ENCODE results near the gene KATNIP. TPM values are rescaled to one million over a fixed set of nuclear protein-coding genes. Genes with fewer than 3 reads are reported as not detected.
A peak's percentile ranks its signal among the peaks of the same experiment; 100 is the strongest.

The KATNIP gene
- polyA plus RNA-seq (2012; ENCODE audit: insufficient read depth, insufficient read length), result 10.2 TPM

GRCh38 chr16:27549746-27550581 is at the start of gene KATNIP, which contains the start of gene GTF3C1:
Gene KATNIP, plus strand, starts transcription at chr16:27550144. Its CDS starts 27 bp downstream, at chr16:27550171.
Gene GTF3C1, minus strand, starts transcription at chr16:27549913. Its CDS starts 23 bp downstream, at chr16:27549890.
- DNase-seq (ENCODE audit: low read depth, low spot score), result peak; percentile 93
- peak within 1 kb of the TSS; percentile 100 for H3K4me3 ChIP-seq (ENCODE audit: low read length)

DNA sequence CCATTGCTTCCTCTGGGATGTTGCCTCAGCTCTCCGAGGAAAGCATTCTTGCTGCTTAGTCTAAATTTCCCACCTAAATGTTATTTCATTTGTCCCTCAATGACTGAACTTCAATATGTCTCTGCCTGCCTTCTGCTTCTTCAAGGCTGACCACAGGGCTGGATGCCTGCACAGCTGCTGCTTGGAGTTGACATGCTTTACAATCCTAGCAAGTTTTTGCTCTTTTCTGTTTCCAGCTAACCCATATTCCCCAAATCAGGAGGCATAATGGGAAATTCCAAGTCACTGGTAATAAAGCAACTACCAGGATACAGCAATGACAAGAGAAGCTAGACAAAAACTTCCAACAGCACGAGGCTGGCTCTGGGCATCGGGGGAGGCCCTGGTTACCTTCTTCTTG is 49.1 kb upstream of the KATNIP start:
- H3K4me3 ChIP-seq (ENCODE audit: low read length), result no peak overlapping the region
- no peak for DNase-seq (ENCODE audit: low read depth, low spot score)

GRCh38 chr16:27503662-27504061 is 46.3 kb upstream of the KATNIP start:
- no peak overlapping the region for H3K4me3 ChIP-seq (ENCODE audit: low read length)
- DNase-seq (ENCODE audit: low read depth, low spot score), result no peak

- DNase-seq (ENCODE audit: low read depth, low spot score), result no peak
- H3K4me3 ChIP-seq (ENCODE audit: low read length), result no peak overlapping the region
These were observed 44.4 kb upstream of the KATNIP start for GRCh38 chr16:27505297-27506236.

DNA sequence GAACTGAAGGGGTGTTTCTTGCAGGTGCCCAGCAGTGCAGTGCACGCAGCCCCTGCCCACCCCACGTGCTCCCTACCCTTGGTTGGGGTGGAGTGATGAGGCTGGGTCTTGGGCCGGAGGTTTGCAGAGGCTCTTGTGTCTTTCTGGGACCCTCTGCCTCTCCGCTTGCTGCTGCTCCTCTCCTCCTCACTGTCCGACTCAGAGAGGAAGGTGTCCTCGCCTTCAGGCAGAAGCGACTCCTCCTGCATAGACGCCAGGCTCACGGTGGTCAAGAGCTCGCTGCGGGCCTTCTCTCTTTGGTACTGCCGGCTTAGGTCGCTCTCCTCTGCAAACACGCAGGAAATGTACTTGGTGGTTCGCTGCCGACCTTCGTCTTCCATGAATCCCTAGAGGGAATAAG is 43.2 kb upstream of the KATNIP start:
- DNase-seq (ENCODE audit: low read depth, low spot score), result no peak

GRCh38 chr16:27508476-27508875 is 41.5 kb upstream of the KATNIP start:
- DNase-seq (ENCODE audit: low read depth, low spot score), result no peak
- no peak overlapping the region for H3K4me3 ChIP-seq (ENCODE audit: low read length)

More for the DNA sequence above, 43.2 kb upstream of the KATNIP start:
- no peak overlapping the region for H3K4me3 ChIP-seq (ENCODE audit: low read length)

DNA sequence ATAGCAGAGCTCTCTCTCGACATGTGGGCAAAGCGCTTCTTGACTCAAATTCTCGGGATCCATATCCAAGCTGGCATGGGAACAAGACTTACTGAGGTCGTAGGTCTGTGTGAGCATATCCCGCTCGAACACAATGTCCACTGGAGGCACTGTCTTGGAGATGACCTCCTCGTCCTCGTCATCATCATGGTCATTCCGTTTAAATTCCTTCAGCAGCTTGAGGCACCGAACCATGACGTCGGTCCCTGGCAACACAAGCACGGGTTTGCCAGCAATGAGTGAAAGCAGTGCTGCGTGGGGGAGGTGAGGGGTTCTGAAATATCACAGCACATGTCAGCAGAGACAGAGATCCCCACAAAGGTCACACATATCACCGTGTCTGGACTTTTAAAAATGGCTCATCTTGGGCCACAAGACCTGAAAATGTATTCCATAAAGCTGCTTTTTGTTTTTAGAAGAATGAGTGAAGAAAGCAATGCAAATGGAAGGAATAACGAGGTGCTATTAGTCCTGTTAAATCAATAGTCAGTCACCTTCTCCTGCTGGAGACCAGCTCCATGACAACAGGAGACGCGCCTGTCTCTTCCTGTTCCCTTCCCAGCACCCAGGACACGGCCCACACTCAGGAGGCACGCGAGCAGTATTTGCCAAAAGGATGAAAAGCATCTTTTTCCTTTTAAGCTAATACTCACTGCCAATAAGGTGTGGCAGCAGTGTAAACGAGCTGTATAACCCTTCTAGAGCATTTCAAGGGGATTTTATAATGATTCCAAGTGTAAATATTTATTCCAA is 38.1 kb upstream of the KATNIP start:
- H3K4me3 ChIP-seq (ENCODE audit: low read length), result no peak overlapping the region
- DNase-seq (ENCODE audit: low read depth, low spot score), result no peak

GRCh38 chr16:27514806-27515205 is 35.1 kb upstream of the KATNIP start:
- H3K4me3 ChIP-seq (ENCODE audit: low read length), result no peak overlapping the region
- no peak for DNase-seq (ENCODE audit: low read depth, low spot score)

DNA sequence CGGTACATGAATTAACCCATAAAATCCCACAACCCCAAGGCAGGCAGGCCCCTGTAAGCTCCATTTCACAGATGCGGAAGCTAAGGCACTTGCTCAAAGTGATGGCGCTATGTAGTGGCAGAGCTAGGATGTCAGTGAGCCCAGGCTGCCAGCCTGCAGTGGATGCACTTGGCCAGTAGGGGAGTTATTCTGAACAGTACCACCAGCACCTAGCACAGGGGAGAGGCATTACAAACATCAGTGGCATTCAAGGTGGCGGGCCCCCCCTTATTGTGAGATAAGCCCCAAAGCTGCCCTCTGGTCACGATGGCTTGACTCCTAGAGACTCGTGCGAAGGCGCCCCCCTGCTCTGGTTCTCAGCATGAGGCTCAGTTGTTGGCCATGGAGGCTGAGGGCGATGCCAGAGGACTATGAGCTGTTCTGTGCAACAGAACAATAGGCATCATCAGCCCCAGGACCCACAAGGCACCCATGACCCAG is 34.0 kb upstream of the KATNIP start:
- no peak overlapping the region for H3K4me3 ChIP-seq (ENCODE audit: low read length)
- peak; percentile 46 for DNase-seq (ENCODE audit: low read depth, low spot score)

GRCh38 chr16:27516365-27516764 is 33.6 kb upstream of the KATNIP start:
- no peak for DNase-seq (ENCODE audit: low read depth, low spot score)
- H3K4me3 ChIP-seq (ENCODE audit: low read length), result no peak overlapping the region

- H3K4me3 ChIP-seq (ENCODE audit: low read length), result no peak overlapping the region
- DNase-seq (ENCODE audit: low read depth, low spot score), result no peak
These were observed 32.3 kb upstream of the KATNIP start for GRCh38 chr16:27517664-27518063.

- H3K4me3 ChIP-seq (ENCODE audit: low read length), result no peak overlapping the region
- DNase-seq (ENCODE audit: low read depth, low spot score), result no peak
These were observed 31.7 kb upstream of the KATNIP start for GRCh38 chr16:27518226-27518625.

- H3K4me3 ChIP-seq (ENCODE audit: low read length), result no peak overlapping the region
- no peak for DNase-seq (ENCODE audit: low read depth, low spot score)
These were observed 28.8 kb upstream of the KATNIP start for GRCh38 chr16:27520982-27521673.

DNA sequence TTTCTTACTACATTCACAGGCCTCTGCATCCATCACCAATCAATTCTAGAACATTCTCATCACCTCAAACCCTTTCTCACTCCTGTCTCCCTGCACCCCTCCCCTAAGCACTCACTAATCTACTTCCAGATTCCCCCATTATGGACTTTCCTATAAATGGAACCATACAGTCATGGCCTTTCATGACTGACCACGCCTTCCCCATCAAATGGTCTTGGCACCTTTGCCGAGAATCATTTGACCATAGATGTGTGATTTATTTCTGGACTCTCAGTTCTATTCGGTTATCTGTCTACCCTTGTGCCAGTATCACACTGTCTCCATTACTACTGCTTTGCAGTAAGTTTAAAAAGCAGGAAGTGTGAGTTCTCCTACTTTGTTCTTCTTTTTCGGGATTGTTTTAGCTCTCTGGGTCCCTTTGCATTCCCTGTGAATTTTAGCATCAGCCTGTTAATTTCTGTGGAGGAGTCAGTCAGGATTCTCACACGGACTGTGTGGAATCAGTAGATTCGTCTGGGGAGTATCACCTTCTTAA is 27.7 kb upstream of the KATNIP start:
- H3K4me3 ChIP-seq (ENCODE audit: low read length), result no peak overlapping the region
- no peak for DNase-seq (ENCODE audit: low read depth, low spot score)

DNA sequence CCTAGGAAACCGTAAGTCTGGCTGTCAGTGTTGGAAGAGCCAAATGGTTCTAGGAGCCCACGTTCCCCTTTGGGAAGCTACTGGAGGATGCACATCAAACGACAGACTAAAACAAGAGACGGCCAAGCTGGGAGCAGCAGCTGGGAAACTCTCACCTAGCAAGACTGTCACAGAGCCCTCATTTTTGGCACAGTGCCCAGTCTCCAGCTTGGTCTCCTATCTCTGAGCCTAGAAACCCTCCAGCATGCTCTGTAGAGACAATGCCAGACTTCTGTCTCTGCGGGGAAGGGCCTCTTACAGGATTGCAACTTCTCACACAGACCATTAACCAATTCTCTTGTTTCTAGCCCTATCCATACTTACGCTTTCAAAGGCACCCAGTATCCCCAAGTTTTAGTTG is 23.8 kb upstream of the KATNIP start:
- DNase-seq (ENCODE audit: low read depth, low spot score), result no peak
- H3K4me3 ChIP-seq (ENCODE audit: low read length), result no peak overlapping the region

DNA sequence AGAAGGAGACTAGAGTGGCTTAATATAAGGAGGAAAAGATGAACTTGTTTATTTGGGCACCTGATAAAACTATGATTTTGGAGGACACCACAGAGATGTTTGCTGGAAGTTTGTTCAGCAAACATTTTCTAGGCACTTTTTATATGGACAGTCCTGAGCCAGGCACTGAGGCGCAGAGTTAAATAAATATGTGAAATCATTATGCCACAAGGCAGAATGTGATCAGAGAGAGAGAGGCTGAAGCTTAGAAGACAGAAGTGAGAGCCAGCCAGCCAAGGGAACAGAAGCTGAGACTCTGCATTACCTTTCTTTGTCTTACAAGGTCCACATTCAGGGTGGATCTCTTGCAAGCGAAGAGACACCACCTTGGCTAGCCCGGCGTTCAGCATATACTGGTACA is 21.6 kb upstream of the KATNIP start:
- DNase-seq (ENCODE audit: low read depth, low spot score), result no peak

GRCh38 chr16:27529962-27530361 is 20.0 kb upstream of the KATNIP start:
- H3K4me3 ChIP-seq (ENCODE audit: low read length), result no peak overlapping the region
- no peak for DNase-seq (ENCODE audit: low read depth, low spot score)

More for the DNA sequence above, 21.6 kb upstream of the KATNIP start:
- no peak overlapping the region for H3K4me3 ChIP-seq (ENCODE audit: low read length)

- H3K4me3 ChIP-seq (ENCODE audit: low read length), result no peak overlapping the region
- no peak for DNase-seq (ENCODE audit: low read depth, low spot score)
These were observed 18.8 kb upstream of the KATNIP start for GRCh38 chr16:27531186-27531585.
